ENCODE data around the gene LAMA5.

- TF ChIP-seq CTCF (IDR thresholded peaks at IDR 0.05) = no peak
- no peak for TF ChIP-seq POLR2A (IDR thresholded peaks at IDR 0.05)
These were observed 10.0 kb upstream of the LAMA5 start for GRCh38 chr20:62377064-62377461.

Measured in right lobe of liver (tissue), 4 donors.